ENCODE data around the gene CDPF1.

Gene CDPF1, protein sequence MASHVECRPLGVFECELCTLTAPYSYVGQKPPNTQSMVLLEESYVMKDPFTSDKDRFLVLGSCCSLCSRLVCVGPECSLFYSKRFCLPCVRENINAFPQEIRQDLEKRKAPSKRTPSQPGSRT

DNA sequence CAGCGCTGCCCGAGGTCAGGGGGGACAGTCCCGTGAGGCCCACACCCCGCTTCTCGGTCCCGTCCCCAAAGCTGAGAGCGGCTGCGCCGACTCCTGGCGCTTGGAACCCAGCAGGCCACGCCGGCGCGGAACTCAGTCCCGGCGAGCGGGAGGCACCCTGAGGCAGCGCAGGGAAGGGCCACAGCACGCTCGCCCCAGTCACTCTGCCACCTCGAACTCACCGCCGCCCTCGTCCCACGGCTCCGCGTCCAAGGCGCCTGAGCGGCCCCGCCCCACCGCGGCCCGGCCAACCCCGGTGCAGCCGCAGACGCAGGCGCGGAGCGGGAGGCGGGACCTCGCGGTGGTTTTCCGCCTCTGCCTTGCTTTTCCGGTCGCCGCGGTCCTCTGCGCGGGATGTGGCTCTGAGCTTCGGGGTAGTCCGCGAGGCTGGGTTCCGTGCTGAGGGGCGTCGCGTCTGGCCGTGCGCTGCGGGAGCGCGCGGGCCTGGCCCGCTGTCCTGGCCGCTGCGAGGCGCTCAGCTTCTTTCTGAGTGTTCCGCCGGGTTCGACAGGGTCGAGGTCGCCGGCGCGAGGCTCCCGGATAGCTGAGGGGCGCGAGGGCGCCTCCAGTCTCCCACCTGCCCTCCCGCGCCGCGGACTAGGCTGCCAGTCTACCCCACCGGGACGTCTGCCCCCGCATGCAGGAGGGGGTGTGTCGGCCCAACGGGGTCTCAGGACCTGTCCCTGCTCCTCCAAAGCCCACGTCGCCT is at the start of gene CDPF1:
Gene CDPF1 (minus strand): TSS at position 259 of the 748 bp plus-strand sequence. CDS start 2,009 bp downstream, outside the sequence.
- peak within 1 kb of the TSS; percentile 81 for H3K4me2 ChIP-seq
- TF ChIP-seq Cebpa-rat (IDR thresholded peaks at IDR 0.05): no peak
- peak within 1 kb of the TSS; percentile 92 for H3K9ac ChIP-seq
- no peaks in the 10 kb centered on the region for H3K27me3 ChIP-seq
- H3K4me3 ChIP-seq: peak within 1 kb of the TSS; percentile 84
- H3K9me3 ChIP-seq: peaks cover 3% of the 10 kb centered on the region
- no peaks in the 10 kb centered on the region for H4K20me1 ChIP-seq
- H3K36me3 ChIP-seq: 0 out of 2 replicates have a peak, but pooled peaks cover 10% of the 10 kb centered on the region
- peak within 1 kb of the TSS; percentile 97 for H3K27ac ChIP-seq
- H3K4me1 ChIP-seq: peaks cover 66% of the 10 kb centered on the region

DNA sequence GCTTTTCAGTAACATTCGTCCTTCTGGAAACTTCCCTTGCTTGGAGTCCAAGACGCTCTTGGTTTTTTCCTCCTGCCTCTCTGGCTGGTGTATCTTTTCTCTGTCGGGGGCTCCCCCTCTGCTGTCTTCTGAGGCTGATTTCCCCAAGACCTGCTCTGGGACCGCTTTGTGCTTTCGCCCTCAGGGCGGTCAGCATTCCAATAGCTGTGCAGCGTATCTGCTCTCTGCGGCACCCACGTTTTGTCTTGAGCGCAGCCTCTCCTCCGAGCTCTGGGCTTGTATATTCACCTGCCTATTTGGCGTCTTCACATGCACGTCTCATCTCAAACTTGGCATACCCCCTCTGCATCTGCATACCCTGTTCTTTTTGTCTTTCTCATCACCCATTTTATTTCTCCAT is 49.0 kb upstream of the CDPF1 start:
- no peaks in the 10 kb centered on the region for H3K27me3 ChIP-seq
- peaks cover 59% of the 10 kb centered on the region for H3K4me1 ChIP-seq
- no peak overlapping the region for H3K4me3 ChIP-seq
- peak overlapping the region; percentile 28; the same call in 1 of the 2 replicates for H3K9ac ChIP-seq
- H3K9me3 ChIP-seq: no peaks in the 10 kb centered on the region
- H4K20me1 ChIP-seq: peaks cover 18% of the 10 kb centered on the region
- peak overlapping the region; percentile 88 for H3K4me2 ChIP-seq
- no peak overlapping the region for H3K27ac ChIP-seq
- peaks cover 59% of the 10 kb centered on the region for H3K36me3 ChIP-seq
- no peak for TF ChIP-seq Cebpa-rat (IDR thresholded peaks at IDR 0.05)

DNA sequence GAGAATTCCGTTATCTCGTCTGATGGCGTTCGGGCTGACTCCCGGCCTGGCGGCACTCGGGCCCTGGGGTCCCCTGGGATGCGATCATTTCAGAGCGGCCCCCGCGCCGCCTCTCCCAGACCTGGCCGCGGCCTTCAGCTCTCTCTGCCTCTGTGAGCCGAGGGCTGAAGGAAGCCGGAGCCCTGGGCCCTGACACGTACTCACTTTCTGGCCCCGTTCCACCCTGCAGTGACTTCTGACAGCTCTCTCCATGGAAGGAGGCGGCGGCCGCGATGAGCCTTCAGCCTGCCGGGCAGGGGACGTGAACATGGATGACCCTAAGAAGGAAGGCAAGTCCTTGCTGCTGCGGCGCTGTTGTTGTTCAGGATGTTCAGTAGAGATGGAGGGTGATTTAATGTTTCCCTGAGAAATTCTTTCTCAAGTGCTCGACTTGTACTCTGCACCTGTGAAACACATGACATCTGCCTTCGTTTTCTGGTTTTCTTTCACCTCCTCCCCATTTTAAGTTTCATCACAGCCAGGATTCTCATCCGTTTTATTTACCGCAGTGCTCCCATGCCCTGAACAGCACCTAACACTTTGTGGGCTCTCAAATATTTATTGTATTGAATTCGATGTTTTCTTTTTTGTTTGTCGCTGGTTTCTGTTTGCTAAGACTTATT is 47.2 kb upstream of the CDPF1 start:
- Histone ChIP-seq H3K4me2 (peak overlapping the region; percentile 88), H3K36me3 (peaks cover 45% of the 10 kb centered on the region), H3K9me3 (no peaks in the 10 kb centered on the region), H3K27ac (peak overlapping the region; percentile 91), H3K27me3 (no peaks in the 10 kb centered on the region), H4K20me1 (peaks cover 8% of the 10 kb centered on the region; the same call in 1 of the 2 replicates), H3K9ac (peak overlapping the region; percentile 89), H3K4me1 (peaks cover 71% of the 10 kb centered on the region), H3K4me3 (peak overlapping the region; percentile 89)
- no peak for TF ChIP-seq Cebpa-rat (IDR thresholded peaks at IDR 0.05)

DNA sequence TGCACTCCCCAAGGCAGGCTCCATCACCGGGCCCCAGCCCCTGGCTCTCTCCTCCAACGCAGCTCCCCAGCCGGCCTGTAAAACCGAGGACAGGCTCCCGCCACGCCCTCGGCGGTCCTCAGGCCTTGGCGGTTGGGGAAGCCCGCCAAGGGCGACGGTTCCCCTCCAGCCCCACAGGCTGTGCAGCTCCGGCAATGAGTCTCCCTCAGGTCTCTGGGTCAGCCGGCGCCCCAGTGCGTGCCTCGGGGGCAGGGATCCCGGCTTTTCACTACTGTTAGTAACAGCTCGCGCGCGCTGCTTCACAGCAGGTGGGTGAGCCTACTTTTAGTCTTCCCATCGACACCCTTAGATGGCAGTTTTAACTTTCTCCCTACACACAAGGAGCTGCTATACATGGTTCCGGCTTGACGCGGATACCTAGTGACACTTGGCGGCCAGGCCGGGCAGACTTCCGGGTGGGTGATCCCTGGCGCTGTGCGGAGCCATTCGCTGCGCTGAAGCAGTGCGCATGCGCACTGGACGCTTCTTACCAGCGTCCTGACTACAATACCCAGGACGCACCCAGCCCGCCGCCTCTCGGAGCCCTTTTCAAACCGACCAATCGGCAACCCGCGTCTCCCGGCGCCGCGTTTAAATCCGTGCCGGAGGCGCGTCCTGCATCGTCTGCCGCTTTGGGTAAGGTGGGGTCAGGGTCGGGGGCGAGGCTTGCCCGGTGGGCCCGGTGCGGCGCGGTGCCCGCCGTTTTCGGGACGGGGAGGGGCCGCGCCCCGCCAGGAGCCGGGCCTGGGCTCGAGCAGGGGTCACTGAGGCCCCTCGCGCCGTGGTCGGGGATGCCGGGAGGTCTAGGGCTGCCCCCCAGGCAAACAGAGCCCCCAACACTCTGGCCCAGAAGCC is 46.4 kb upstream of the CDPF1 start, which contains the start of gene GTSE1:
Gene GTSE1 (plus strand): TSS at position 614 of the 894 bp plus-strand sequence. CDS start 531 bp downstream, outside the sequence.
- Histone ChIP-seq H3K27ac (peak within 1 kb of the TSS; percentile 91), H3K4me1 (peaks cover 77% of the 10 kb centered on the region), H4K20me1 (peaks cover 8% of the 10 kb centered on the region; the same call in 1 of the 2 replicates), H3K9ac (peak within 1 kb of the TSS; percentile 89), H3K27me3 (no peaks in the 10 kb centered on the region), H3K9me3 (0 out of 2 replicates have a peak, but pooled peaks cover 4% of the 10 kb centered on the region), H3K36me3 (peaks cover 46% of the 10 kb centered on the region), H3K4me3 (peak within 1 kb of the TSS; percentile 89), H3K4me2 (peak within 1 kb of the TSS; percentile 88)
- TF ChIP-seq Cebpa-rat (IDR thresholded peaks at IDR 0.05): no peak

DNA sequence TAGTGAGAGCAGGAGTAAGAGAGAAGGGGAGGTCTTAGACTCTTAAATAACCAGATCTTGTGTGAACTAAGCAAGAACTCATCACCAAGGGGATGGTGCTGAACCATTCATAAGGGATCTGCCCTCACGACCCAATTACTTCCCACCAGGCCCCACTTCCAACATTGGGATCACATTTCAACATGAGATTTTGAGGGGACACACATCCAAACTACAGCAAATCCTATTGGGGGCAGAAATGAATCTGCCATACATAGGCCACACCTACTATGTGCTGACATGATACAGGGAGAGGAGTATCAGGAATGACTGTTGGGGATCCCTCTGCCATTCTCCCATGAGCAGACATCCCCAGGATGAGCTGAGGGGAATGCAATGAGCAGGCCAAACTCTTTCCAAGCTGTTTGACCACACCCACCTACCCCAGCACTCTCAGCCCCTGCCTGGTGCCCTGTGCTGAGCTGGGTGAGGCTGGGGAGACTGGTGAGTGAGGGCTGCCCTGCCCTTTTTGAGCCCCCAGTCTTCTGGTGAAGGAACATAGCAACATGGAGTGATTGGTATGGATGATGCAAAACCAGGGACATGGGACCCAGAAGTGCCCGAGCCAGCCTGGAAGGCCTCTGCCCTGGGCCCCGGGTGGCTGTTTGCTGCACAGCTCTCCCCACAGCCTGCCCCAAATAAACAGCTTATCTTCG is 45.3 kb upstream of the CDPF1 start:
- H3K27ac ChIP-seq: peak overlapping the region; percentile 91
- peaks cover 36% of the 10 kb centered on the region for H3K36me3 ChIP-seq
- no peaks in the 10 kb centered on the region for H3K27me3 ChIP-seq
- H4K20me1 ChIP-seq: peaks cover 4% of the 10 kb centered on the region; the same call in 1 of the 2 replicates
- H3K4me2 ChIP-seq: peak overlapping the region; percentile 88
- peak overlapping the region; percentile 89 for H3K9ac ChIP-seq
- TF ChIP-seq Cebpa-rat (IDR thresholded peaks at IDR 0.05): no peak
- peak overlapping the region; percentile 89 for H3K4me3 ChIP-seq
- H3K9me3 ChIP-seq: 0 out of 2 replicates have a peak, but pooled peaks cover 4% of the 10 kb centered on the region
- H3K4me1 ChIP-seq: peaks cover 79% of the 10 kb centered on the region

DNA sequence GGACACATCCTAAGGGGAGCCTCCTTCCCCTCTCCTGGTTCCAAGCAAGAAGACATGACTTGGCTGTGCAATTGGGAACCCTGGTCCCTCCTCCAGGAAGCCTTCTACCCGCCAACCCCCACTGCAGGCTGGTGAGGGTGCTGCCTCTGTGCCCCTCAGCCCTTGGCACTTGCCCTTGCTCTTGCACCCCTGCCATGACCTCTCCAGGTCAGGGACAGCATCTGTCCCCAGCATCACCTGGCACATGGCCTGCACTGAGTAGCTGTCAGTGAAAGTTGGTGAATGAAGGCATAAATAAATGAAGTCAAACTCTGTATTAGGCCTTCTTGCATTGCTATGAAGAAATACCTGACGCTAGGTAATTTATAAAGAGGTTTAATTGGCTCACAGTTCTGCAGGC is 44.7 kb upstream of the CDPF1 start:
- Histone ChIP-seq H3K9me3 (0 out of 2 replicates have a peak, but pooled peaks cover 4% of the 10 kb centered on the region), H3K4me3 (no peak overlapping the region), H4K20me1 (no peaks in the 10 kb centered on the region), H3K36me3 (peaks cover 29% of the 10 kb centered on the region), H3K4me2 (peak overlapping the region; percentile 88), H3K27me3 (no peaks in the 10 kb centered on the region), H3K4me1 (peaks cover 86% of the 10 kb centered on the region), H3K27ac (peak overlapping the region; percentile 49; the same call in 1 of the 2 replicates), H3K9ac (no peak overlapping the region)
- TF ChIP-seq Cebpa-rat (IDR thresholded peaks at IDR 0.05): no peak

DNA sequence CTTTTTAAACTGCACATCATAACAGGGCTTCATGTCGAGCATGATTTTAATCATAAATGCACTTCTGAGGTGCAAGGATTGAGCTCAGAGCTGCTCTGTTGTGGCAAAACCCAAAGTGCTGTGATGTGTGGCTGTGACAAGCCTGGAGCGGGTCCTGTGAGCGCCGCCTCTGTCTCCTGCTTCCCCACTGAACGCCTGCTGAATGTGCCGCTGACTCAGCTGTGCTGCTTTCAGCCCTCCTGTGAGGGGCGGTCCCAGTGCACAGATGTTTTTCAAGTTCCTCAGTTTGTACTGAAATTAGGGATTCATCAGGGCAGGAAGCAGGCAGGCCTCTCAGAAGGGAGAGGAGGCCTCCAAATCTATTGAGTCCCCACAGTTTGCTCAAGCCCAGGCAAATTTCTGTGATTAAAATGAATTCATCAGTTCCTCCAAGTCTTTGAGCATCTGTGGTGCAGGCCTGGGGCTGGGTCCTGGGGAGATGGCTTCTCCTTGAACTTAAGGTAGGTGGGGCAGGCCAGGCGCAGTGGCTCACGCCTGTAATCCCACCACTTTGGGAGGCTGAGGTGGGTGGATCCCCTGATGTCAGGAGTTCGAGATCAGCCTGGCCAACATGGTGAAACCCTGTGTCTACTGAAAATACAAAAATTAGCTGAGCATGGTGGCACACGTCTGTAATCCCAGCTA is 43.6 kb upstream of the CDPF1 start:
- peak overlapping the region; percentile 63 for H3K9ac ChIP-seq
- 0 out of 2 replicates have a peak, but pooled peaks cover 4% of the 10 kb centered on the region for H3K9me3 ChIP-seq
- H3K4me3 ChIP-seq: no peak overlapping the region
- H3K4me2 ChIP-seq: peak overlapping the region; percentile 82
- H4K20me1 ChIP-seq: no peaks in the 10 kb centered on the region
- no peaks in the 10 kb centered on the region for H3K27me3 ChIP-seq
- peaks cover 18% of the 10 kb centered on the region for H3K36me3 ChIP-seq
- H3K27ac ChIP-seq: peak overlapping the region; percentile 75
- TF ChIP-seq Cebpa-rat (IDR thresholded peaks at IDR 0.05): no peak
- peaks cover 88% of the 10 kb centered on the region for H3K4me1 ChIP-seq

DNA sequence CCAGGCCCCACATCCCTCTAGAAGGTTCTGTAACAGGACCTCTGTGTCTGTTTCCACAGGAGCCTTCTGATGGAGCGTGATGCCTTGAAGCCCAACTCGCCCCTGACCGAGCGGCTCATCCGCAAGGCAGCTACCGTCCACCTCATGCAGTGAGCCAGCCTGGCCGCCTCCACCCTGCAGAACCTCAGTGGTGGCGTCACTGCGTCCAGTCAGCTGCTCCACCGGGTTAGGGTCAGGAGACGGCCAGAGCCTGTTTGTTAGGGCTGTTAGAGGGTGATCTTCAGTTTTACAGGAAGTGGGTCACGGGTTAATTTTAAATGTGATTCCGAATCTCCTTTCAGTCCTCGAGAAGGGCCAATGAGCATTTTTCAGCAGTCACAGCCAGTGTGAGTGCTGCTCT is 42.6 kb upstream of the CDPF1 start:
- no peak for TF ChIP-seq Cebpa-rat (IDR thresholded peaks at IDR 0.05)
- peak overlapping the region; percentile 82 for H3K4me2 ChIP-seq
- peak overlapping the region; percentile 63 for H3K9ac ChIP-seq
- 0 out of 2 replicates have a peak overlapping the region, but pooled peaks have one; percentile 3 for H3K4me3 ChIP-seq
- no peaks in the 10 kb centered on the region for H4K20me1 ChIP-seq
- H3K4me1 ChIP-seq: peaks cover 88% of the 10 kb centered on the region
- 0 out of 2 replicates have a peak, but pooled peaks cover 10% of the 10 kb centered on the region for H3K36me3 ChIP-seq
- H3K27me3 ChIP-seq: no peaks in the 10 kb centered on the region
- peak overlapping the region; percentile 75 for H3K27ac ChIP-seq
- H3K9me3 ChIP-seq: 0 out of 2 replicates have a peak, but pooled peaks cover 4% of the 10 kb centered on the region

Data from BLaER1 (cell line).